Activated B cell treated with CpG ODN at 0.5 μM for 24 hours (primary cell): Measurements from ENCODE around the gene KCND3. TPM values are rescaled to one million over a fixed set of nuclear protein-coding genes. Genes with fewer than 3 reads are reported as not detected.

Experiments
- ATAC-seq: fragments of 200-7000 bp; cut with Tn5 transposase; one replicate; pipeline ENCODE4 v1.10.0; 2021; ENCODE audit warnings: low read depth, mild to moderate bottlenecking, moderate library complexity
- CTCF ChIA-PET: fragments of 350-600 bp; sonication (Branson Sonifier 250); formaldehyde crosslinking; loops from one replicate; lab custom pipeline; 2021; ENCODE audit warnings: antibody characterized with exemption; lab: Charles Lee
- POLR2A ChIA-PET: fragments of 350-600 bp; sonication (Branson Sonifier 250); formaldehyde crosslinking; loops from one replicate; lab custom pipeline; 2021; ENCODE audit warnings: antibody characterized with exemption; lab: Charles Lee
- DNase-seq: peaks from one replicate; pipeline ENCODE4 v3.0.0; 2022
- H3K27ac Mint-ChIP-seq: one replicate; pipeline ENCODE4 v1.8.0; 2020; ENCODE audit warnings: mixed read lengths
- H3K27me3 Mint-ChIP-seq: one replicate; pipeline ENCODE4 v1.8.0; 2021; ENCODE audit warnings: mixed read lengths
- H3K36me3 Mint-ChIP-seq: one replicate; pipeline ENCODE4 v1.8.0; 2021; ENCODE audit warnings: low read depth, mixed read lengths
- H3K4me1 Mint-ChIP-seq: one replicate; pipeline ENCODE4 v1.8.0; 2021; ENCODE audit warnings: mixed read lengths
- H3K4me3 Mint-ChIP-seq: one replicate; pipeline ENCODE4 v1.8.0; 2020; ENCODE audit warnings: mild to moderate bottlenecking, mixed read lengths
- H3K9me3 Mint-ChIP-seq: one replicate; pipeline ENCODE4 v1.8.0; 2020; ENCODE audit warnings: mixed read lengths
- CTCF ChIP-seq: fragments of 200-600 bp; IDR thresholded peaks from one replicate; pipeline ENCODE4 v1.8.0; 2022; ENCODE audit warnings: antibody characterized with exemption, mild to moderate bottlenecking
- intact Hi-C: fragments of 100-400 bp; cut with micrococcal nuclease; formaldehyde crosslinking; loops from one replicate; pipeline ENCODE4 v1.15.1; 2024
- total RNA-seq: library from RNA; stranded (reverse); gene quantifications from 2 replicates; pipeline ENCODE4 v1.2.3, GENCODE V29; 2022

KCND3 gene
- total RNA-seq, 1 donor from 2014 or later, result 0.04 TPM

- intact Hi-C loops, result loop anchor here (5.0 kb wide), 3 partner anchors 554 to 794 kb away; partner anchors contain the start of genes DENND2D and LRIF1
- H3K36me3 Mint-ChIP-seq, result peaks cover 42% of the 10 kb centered on the region
- DNase-seq (no peak), ATAC-seq (peak; percentile 7)
- H3K4me1 Mint-ChIP-seq, result peaks cover 30% of the 10 kb centered on the region
- H3K4me3 Mint-ChIP-seq, result peak overlapping the region; percentile 97
- no peaks in the 10 kb centered on the region for H3K27me3 Mint-ChIP-seq
- H3K27ac Mint-ChIP-seq, result peak overlapping the region; percentile 96
- TF ChIP-seq CTCF, result no peak
- CTCF ChIA-PET, result interaction anchor here (0.8 to 3.6 kb wide), 4 partner anchors 12 to 274 kb away, joined by 4 to 18 read pairs (median 5); no protein-coding TSS in a partner anchor
- no peaks in the 10 kb centered on the region for H3K9me3 Mint-ChIP-seq
- POLR2A ChIA-PET, result interaction anchor here (1.0 to 2.9 kb wide), 7 partner anchors 11 to 542 kb away, joined by 3 to 30 read pairs (median 5); partner anchors contain the start of genes ADORA3, INKA2 and TMIGD3
Measured at GRCh38 chr1:111756124-111756513, 233.3 kb downstream of the KCND3 start.

DNA sequence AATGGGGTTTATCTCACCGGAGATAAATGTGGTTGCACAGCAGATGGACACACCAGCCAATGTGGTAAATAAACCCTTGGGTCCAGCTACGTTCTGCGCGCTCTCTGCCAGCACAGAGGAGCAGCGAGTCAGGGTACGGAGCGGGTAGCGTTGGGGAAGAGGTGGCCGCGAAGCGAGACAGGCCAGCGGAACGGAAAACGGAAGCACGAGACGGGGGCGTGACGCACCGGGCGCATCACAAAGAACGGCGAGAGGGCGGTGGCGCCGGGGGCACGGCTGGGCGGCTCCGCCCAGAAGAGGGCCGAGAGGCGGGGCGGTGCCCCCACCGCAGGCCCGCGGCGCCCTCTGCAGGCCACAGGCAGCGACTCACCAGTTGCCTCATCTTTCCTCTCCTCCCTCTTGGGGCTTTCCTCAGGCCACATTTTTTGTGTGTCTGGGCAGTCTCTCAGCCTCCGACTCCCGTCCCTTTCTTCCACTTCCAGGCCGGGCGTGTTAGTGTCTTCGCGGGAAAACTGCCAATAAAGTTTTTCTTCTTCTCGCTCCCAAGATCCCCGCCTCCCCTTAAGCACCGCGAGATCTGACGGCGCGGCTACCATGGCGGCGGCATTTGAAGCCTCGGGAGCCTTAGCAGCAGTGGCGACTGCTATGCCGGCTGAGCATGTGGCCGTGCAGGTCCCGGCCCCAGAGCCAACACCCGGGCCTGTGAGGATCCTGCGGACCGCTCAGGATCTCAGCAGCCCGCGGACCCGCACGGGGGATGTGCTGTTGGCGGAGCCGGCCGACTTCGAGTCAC is 233.9 kb downstream of the KCND3 start, which contains the start of gene DDX20:
Gene DDX20 (plus strand): TSS at position 571 of the 793 bp plus-strand sequence. CDS start 24 bp downstream, at position 595.
- POLR2A ChIA-PET, result interaction anchor here (0.6 to 2.9 kb wide), 16 partner anchors 12 to 791 kb away, joined by 3 to 30 read pairs (median 5); partner anchors contain the start of genes ADORA3, INKA2, LRIF1 and TMIGD3
- peak; percentile 94 for DNase-seq
- CTCF ChIA-PET, result interaction anchor here (0.6 to 3.6 kb wide), 9 partner anchors 12 to 275 kb away, joined by 3 to 18 read pairs (median 5); no protein-coding TSS in a partner anchor
- intact Hi-C loops, result loop anchor here (1.0 to 5.0 kb wide), 12 partner anchors 8 to 793 kb away; partner anchors contain the start of genes ATP5PB, DENND2D, INKA2 and LRIF1
- Mint-ChIP-seq H3K4me3 (peak within 1 kb of the TSS; percentile 97), H3K36me3 (peaks cover 36% of the 10 kb centered on the region), H3K9me3 (no peaks in the 10 kb centered on the region), H3K27ac (peak within 1 kb of the TSS; percentile 96), H3K27me3 (no peaks in the 10 kb centered on the region), H3K4me1 (peaks cover 30% of the 10 kb centered on the region)
- peak; percentile 55 for TF ChIP-seq CTCF
- peak; percentile 89 for ATAC-seq

- ChIA-PET POLR2A (interaction anchor here (0.6 to 2.9 kb wide), 15 partner anchors 15 to 791 kb away, joined by 3 to 30 read pairs (median 5); partner anchors contain the start of genes ADORA3, INKA2, LRIF1 and TMIGD3), CTCF (interaction anchor here (0.6 to 3.6 kb wide), 9 partner anchors 13 to 274 kb away, joined by 3 to 18 read pairs (median 4); partner anchors contain the start of gene INKA2)
- peaks cover 31% of the 10 kb centered on the region for H3K36me3 Mint-ChIP-seq
- DNase-seq (peak; percentile 46), ATAC-seq (peak; percentile 17)
- no peak for TF ChIP-seq CTCF
- peaks cover 30% of the 10 kb centered on the region for H3K4me1 Mint-ChIP-seq
- H3K27me3 Mint-ChIP-seq, result no peaks in the 10 kb centered on the region
- H3K27ac Mint-ChIP-seq, result peak overlapping the region; percentile 96
- no peaks in the 10 kb centered on the region for H3K9me3 Mint-ChIP-seq
- H3K4me3 Mint-ChIP-seq, result peak overlapping the region; percentile 97
- intact Hi-C loops, result loop anchor here (1.0 to 5.0 kb wide), 12 partner anchors 8 to 793 kb away; partner anchors contain the start of genes ATP5PB, DENND2D, INKA2 and LRIF1
Measured at GRCh38 chr1:111754984-111755330, 234.5 kb downstream of the KCND3 start.

DNA sequence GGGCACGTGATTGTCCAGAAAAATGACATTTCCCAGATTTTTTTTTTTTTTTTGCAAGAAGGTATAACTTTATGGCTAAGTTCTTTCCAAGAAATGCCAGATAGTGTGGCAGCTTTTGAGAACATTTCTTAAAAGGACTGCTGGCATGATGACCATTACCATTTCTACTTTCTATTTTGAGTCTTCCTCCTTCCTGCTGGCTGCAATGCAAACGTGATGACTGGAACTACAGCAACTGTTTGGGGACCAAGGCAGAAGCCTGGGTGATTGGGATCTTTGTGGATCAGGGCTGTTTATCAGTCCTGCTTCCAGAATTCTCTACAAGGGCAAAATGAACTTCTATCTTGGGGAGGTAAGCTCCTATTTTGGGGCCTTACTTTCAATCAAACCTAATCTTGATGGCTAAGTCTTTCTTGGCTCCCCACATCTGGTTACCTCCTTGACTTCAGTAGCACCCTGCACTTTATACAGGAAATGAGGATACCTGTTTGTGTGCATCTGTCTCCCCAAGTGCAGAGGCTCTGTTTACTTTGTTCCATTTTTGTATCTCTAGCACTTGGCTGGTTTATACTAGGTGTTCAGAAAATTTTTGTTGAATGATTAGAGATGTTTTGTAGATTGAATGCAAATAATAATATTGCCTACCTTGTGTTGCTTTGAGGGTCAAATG is 237.4 kb downstream of the KCND3 start:
- peaks cover 2% of the 10 kb centered on the region for H3K9me3 Mint-ChIP-seq
- POLR2A ChIA-PET, result interaction anchor here (0.6 to 1.7 kb wide), 4 partner anchors 13 to 132 kb away, joined by 3 to 9 read pairs (median 5); partner anchors contain the start of gene INKA2
- no peak overlapping the region for H3K27ac Mint-ChIP-seq
- ATAC-seq, result no peak
- CTCF ChIA-PET, result interaction anchor here (0.8 to 1.0 kb wide), 2 partner anchors 38 to 244 kb away, joined by 3 to 4 read pairs; no protein-coding TSS in a partner anchor
- peaks cover 17% of the 10 kb centered on the region for H3K4me1 Mint-ChIP-seq
- no peak for DNase-seq
- intact Hi-C loops, result no loop called here
- H3K4me3 Mint-ChIP-seq, result no peak overlapping the region
- H3K27me3 Mint-ChIP-seq, result no peaks in the 10 kb centered on the region
- peaks cover 13% of the 10 kb centered on the region for H3K36me3 Mint-ChIP-seq
- TF ChIP-seq CTCF, result no peak
